ENCODE measurements around the gene NPRL2. TPM values are rescaled to one million over a fixed set of nuclear protein-coding genes. Genes with fewer than 3 reads are reported as not detected.

Gene NPRL2
- total RNA-seq, 1 donor, result 19.7 TPM

GRCh38 chr3:50356553-50356952 lies 6.0 kb upstream of the NPRL2 start:
- TF ChIP-seq CTCF (IDR thresholded peaks at IDR 0.05; ENCODE audit: insufficient read depth, low read length), result peak; percentile 13
- peak; percentile 40 for DNase-seq (ENCODE audit: low read depth)
- H3K4me3 ChIP-seq (ENCODE audit: low read depth, low read length), result peak overlapping the region; percentile 96

- peak overlapping the region; percentile 96 for H3K4me3 ChIP-seq (ENCODE audit: low read depth, low read length)
- no peak for TF ChIP-seq CTCF (IDR thresholded peaks at IDR 0.05; ENCODE audit: insufficient read depth, low read length)
- DNase-seq (ENCODE audit: low read depth), result no peak
Observed at GRCh38 chr3:50355829-50356552, 5.4 kb upstream of the NPRL2 start.

GRCh38 chr3:50354850-50355249 lies 4.3 kb upstream of the NPRL2 start:
- H3K4me3 ChIP-seq (ENCODE audit: low read depth, low read length), result no peak overlapping the region
- no peak for DNase-seq (ENCODE audit: low read depth)
- TF ChIP-seq CTCF (IDR thresholded peaks at IDR 0.05; ENCODE audit: insufficient read depth, low read length), result no peak

- DNase-seq (ENCODE audit: low read depth), result no peak
- TF ChIP-seq CTCF (IDR thresholded peaks at IDR 0.05; ENCODE audit: insufficient read depth, low read length), result no peak
- H3K4me3 ChIP-seq (ENCODE audit: low read depth, low read length), result no peak overlapping the region
Observed at GRCh38 chr3:50354186-50354764, 3.7 kb upstream of the NPRL2 start.

GRCh38 chr3:50353245-50354004 lies 2.9 kb upstream of the NPRL2 start:
- no peak for TF ChIP-seq CTCF (IDR thresholded peaks at IDR 0.05; ENCODE audit: insufficient read depth, low read length)

GRCh38 chr3:50352781-50353180 lies 2.2 kb upstream of the NPRL2 start:
- peak; percentile 21 for DNase-seq (ENCODE audit: low read depth)

More at GRCh38 chr3:50353245-50354004, 2.9 kb upstream of the NPRL2 start:
- no peak for DNase-seq (ENCODE audit: low read depth)
- H3K4me3 ChIP-seq (ENCODE audit: low read depth, low read length), result no peak overlapping the region

More at GRCh38 chr3:50352781-50353180, 2.2 kb upstream of the NPRL2 start:
- TF ChIP-seq CTCF (IDR thresholded peaks at IDR 0.05; ENCODE audit: insufficient read depth, low read length), result peak; percentile 30
- H3K4me3 ChIP-seq (ENCODE audit: low read depth, low read length), result no peak overlapping the region

All from fibroblast of the aortic adventitia (primary cell).